Activated T-helper 17 cell treated with anti-CD3 and anti-CD28 coated beads, Interleukin-2, amount 50 U/mL, for 72 hours (primary cell): Measurements from ENCODE around the gene ELMO1. TPM values are rescaled to one million over a fixed set of nuclear protein-coding genes. Genes with fewer than 3 reads are reported as not detected.
A peak's percentile ranks its signal among the peaks of the same experiment; 100 is the strongest.

Source experiments
- ATAC-seq: fragments of 150-1000 bp; cut with Tn5 transposase; replicated peaks from 2 replicates; pipeline ENCODE4 v1.10.0; 2021; ENCODE audit warnings: mild to moderate bottlenecking, moderate library complexity
- H3K27ac Mint-ChIP-seq: one replicate; pipeline ENCODE4 v1.8.0; 2022; ENCODE audit warnings: mixed read lengths
- H3K27me3 Mint-ChIP-seq: one replicate; pipeline ENCODE4 v1.8.0; 2022; ENCODE audit warnings: mixed read lengths
- H3K36me3 Mint-ChIP-seq: one replicate; pipeline ENCODE4 v1.8.0; 2022; ENCODE audit warnings: low read depth, mild to moderate bottlenecking, mixed read lengths
- H3K4me1 Mint-ChIP-seq: one replicate; pipeline ENCODE4 v1.8.0; 2022; ENCODE audit warnings: mixed read lengths
- H3K4me3 Mint-ChIP-seq: one replicate; pipeline ENCODE4 v1.8.0; 2022; ENCODE audit warnings: mild to moderate bottlenecking, mixed read lengths
- H3K9me3 Mint-ChIP-seq: one replicate; pipeline ENCODE4 v1.8.0; 2022; ENCODE audit warnings: mixed read lengths
- total RNA-seq, 2 donors: library from RNA; stranded (reverse); gene quantifications; one replicate each; pipeline ENCODE4 v1.2.3, GENCODE V29; 2022

ELMO1 gene
- total RNA-seq, 2 donors from 2014 or later = 77.4 to 106 TPM

DNA sequence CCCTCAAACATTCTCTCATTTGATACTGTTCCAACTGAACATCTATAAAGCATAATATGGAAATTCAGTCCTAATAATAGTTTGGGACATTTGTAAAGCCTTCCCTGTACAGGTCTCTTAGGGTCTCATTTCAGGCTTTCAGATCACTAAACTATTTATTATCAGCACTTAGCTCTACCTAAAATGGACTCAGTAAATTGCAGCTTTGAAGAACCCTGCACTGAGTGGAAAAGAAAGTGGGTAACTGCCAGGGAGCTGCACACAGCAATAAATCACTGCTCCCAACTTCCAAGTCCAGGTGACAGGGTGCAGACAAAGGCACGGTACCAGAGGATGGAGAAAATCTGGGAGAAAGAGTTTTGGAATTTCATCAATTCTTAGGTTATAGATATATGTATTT, 559.5 kb downstream of the ELMO1 start:
- no peaks in the 10 kb centered on the region for H3K9me3 Mint-ChIP-seq
- H3K27me3 Mint-ChIP-seq = no peaks in the 10 kb centered on the region
- no peak for ATAC-seq
- no peak overlapping the region for H3K27ac Mint-ChIP-seq
- peaks cover 14% of the 10 kb centered on the region for H3K4me1 Mint-ChIP-seq
- no peak overlapping the region for H3K4me3 Mint-ChIP-seq
- H3K36me3 Mint-ChIP-seq = peaks cover 93% of the 10 kb centered on the region

DNA sequence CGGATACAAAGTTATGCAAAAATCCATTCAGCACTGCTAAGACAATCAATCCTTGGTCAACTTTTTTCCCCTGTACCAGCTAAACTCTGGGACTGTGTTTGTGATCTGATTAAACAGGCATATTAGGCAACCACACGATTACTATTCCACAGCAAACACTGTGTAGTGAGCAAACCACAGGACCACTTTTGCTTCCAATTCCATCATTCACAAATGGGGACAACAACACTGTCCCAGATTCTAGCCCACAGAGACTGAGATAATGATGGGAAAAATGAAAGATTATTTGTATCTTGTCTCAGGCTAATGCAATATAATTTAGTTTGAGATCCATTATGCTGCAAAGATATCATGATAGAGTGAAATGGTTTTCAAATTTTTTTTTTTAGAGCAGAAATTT, 560.7 kb downstream of the ELMO1 start:
- H3K27me3 Mint-ChIP-seq = no peaks in the 10 kb centered on the region
- no peaks in the 10 kb centered on the region for H3K9me3 Mint-ChIP-seq
- ATAC-seq = no peak
- H3K4me3 Mint-ChIP-seq = no peak overlapping the region
- H3K4me1 Mint-ChIP-seq = peaks cover 10% of the 10 kb centered on the region
- peaks cover 93% of the 10 kb centered on the region for H3K36me3 Mint-ChIP-seq
- no peak overlapping the region for H3K27ac Mint-ChIP-seq

DNA sequence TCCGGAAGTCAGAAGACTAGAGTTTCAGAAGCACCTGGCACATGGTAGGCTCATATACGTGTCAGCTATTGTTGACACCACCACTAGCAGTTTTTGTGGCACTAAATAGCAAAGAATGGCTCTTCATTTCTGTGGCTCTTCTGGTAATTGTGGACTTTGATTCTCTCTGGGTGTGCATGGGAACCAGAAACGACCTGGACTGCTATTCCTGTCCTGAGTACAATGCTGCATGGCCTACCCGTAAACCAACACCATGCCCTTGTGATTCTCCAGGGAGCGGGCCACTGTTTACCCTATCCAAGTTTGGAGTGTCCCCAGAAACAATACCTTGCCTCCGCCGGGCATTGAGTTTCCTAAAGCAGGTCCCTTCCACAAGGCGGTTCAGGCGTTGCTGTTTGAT, 561.4 kb downstream of the ELMO1 start:
- peaks cover 92% of the 10 kb centered on the region for H3K36me3 Mint-ChIP-seq
- H3K4me1 Mint-ChIP-seq = peaks cover 10% of the 10 kb centered on the region
- no peak overlapping the region for H3K4me3 Mint-ChIP-seq
- no peak overlapping the region for H3K27ac Mint-ChIP-seq
- no peak for ATAC-seq
- no peaks in the 10 kb centered on the region for H3K9me3 Mint-ChIP-seq
- H3K27me3 Mint-ChIP-seq = no peaks in the 10 kb centered on the region

DNA sequence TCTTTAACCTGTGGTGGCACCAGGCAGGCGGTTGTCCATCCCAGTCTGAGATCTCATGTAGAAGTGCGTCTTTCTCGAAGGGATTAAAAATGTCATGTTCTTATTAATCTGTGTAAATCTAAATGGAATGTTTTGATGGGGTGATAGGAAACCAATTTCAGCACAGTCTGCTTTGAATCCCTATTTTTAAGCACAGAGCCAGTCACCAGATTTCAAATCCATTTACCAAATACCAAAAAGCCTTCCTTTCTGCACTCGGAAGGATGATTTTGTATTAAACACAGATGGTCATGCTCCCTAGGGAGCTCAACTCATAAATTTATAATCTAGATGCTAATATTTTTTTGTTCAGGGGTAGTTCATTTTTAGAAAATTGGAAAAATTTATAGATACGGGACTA, 563.8 kb downstream of the ELMO1 start:
- Mint-ChIP-seq H3K4me3 (no peak overlapping the region), H3K27me3 (no peaks in the 10 kb centered on the region), H3K27ac (no peak overlapping the region), H3K4me1 (peaks cover 8% of the 10 kb centered on the region), H3K9me3 (no peaks in the 10 kb centered on the region), H3K36me3 (peaks cover 97% of the 10 kb centered on the region)
- no peak for ATAC-seq

DNA sequence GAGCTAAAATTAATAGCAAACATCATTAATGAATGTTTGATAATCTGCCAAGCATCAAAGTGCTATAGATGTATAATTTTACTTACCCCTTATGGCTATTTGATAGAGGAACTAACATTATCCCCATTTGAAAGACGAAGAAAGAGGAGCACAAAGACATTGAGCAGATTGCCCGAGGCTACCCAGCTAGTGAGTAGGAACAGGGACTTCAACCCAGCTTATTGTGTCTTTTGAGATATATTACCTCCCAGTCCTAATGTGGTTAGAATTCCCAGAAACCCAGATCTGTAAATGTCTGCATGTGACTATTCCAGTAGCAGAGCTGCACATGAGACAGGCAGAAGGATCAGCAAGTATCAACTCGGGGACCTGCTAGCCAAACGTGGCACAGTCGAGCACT, 564.3 kb downstream of the ELMO1 start:
- ATAC-seq = no peak
- H3K9me3 Mint-ChIP-seq = no peaks in the 10 kb centered on the region
- peaks cover 8% of the 10 kb centered on the region for H3K4me1 Mint-ChIP-seq
- no peak overlapping the region for H3K27ac Mint-ChIP-seq
- H3K27me3 Mint-ChIP-seq = no peaks in the 10 kb centered on the region
- H3K36me3 Mint-ChIP-seq = peaks cover 97% of the 10 kb centered on the region
- no peak overlapping the region for H3K4me3 Mint-ChIP-seq

DNA sequence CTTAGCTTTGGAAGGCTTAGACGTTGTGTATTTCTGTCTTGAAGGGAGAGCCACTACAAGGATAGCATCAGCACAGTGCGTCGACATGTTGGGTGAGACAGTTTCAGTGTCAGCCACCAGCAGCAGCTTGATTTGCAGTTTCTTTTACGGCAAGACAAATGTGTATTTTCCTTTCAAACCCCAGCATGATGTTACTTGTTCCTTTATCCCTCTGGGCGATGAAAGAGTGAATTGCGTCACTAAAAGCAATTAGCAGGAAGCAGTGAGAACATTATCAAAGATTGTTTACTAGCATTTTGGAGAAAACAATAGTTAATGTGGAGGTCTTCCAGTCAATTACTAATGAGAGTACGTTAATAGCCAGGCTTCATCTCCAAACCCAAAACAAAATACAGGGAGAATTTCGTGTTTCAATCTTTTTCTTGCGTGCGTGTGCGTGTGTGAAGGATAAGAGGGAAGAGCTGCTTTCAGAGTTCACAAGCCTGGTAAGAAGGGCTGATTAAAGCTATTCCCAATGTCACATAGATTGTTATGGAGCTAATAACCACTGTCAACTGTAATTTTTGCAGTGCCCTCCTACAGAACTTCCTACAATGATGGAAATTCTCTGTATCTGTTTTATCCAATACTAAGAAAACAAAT, 567.3 kb downstream of the ELMO1 start:
- no peaks in the 10 kb centered on the region for H3K27me3 Mint-ChIP-seq
- no peak overlapping the region for H3K27ac Mint-ChIP-seq

DNA sequence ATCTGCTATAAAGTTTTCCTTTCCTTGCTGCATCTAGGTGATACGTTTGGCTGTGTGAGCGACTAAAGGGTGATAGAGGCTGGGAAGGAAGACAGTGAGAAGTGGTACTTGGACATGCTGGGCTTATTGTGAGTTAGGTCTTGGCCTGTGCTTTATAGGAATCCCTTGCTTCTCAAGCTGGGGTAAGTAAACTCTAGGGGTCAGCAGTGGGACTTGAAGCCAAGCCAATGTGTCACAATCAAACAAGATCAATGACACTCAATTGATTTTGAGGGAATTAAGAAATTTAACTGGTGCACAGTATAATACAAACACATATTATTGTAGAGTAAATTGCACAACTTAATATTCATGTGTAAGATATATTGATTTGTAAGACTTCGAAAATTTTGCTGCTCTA, 568.6 kb downstream of the ELMO1 start:
- peaks cover 8% of the 10 kb centered on the region for H3K4me1 Mint-ChIP-seq
- H3K27ac Mint-ChIP-seq = no peak overlapping the region
- ATAC-seq = no peak
- H3K27me3 Mint-ChIP-seq = no peaks in the 10 kb centered on the region
- no peak overlapping the region for H3K4me3 Mint-ChIP-seq
- H3K36me3 Mint-ChIP-seq = peaks cover 93% of the 10 kb centered on the region
- no peaks in the 10 kb centered on the region for H3K9me3 Mint-ChIP-seq

More for the DNA sequence above, 567.3 kb downstream of the ELMO1 start:
- H3K4me1 Mint-ChIP-seq = peaks cover 8% of the 10 kb centered on the region
- peaks cover 96% of the 10 kb centered on the region for H3K36me3 Mint-ChIP-seq
- no peak overlapping the region for H3K4me3 Mint-ChIP-seq
- ATAC-seq = no peak
- no peaks in the 10 kb centered on the region for H3K9me3 Mint-ChIP-seq

DNA sequence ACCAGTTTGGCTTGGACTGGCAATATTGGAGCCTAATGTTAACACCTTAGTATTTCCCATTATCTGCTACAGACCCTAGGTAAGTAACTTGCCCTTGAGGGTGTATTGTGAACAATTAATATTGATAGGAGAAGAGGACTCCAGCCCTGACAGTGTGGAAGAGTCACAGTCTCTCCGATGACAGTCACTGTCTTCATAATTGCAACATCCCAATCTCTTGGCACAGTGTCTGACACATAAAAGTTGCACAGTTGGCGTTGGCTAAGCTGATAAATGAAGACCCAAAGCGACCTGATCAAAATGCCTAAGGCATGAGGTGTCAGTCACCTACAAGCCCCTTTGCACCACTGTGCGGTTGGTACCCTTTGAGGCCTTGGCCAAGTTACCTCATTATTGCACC, 569.6 kb downstream of the ELMO1 start:
- no peak overlapping the region for H3K27ac Mint-ChIP-seq
- H3K4me3 Mint-ChIP-seq = no peak overlapping the region
- no peaks in the 10 kb centered on the region for H3K27me3 Mint-ChIP-seq
- H3K9me3 Mint-ChIP-seq = no peaks in the 10 kb centered on the region
- ATAC-seq = no peak
- H3K36me3 Mint-ChIP-seq = peaks cover 93% of the 10 kb centered on the region
- peaks cover 8% of the 10 kb centered on the region for H3K4me1 Mint-ChIP-seq

DNA sequence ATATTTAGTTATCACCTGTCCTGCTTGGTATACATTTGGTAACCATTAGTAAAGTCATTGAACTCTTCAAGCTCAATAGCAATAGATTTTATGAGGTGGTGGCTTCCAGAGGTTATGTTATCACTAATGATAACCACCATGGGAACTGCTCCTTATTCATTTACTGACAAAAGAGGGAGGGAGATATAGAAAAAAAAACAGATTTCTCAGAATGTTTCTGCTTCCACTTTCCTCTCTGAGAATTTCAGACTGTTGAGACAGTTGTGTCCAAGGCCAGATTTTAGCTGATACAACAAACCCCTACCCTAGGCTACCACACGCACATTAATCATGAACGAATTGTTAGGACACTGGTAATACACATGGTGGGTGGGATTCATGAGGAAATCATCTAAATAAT, 570.4 kb downstream of the ELMO1 start:
- H3K4me1 Mint-ChIP-seq = peaks cover 4% of the 10 kb centered on the region
- no peak overlapping the region for H3K4me3 Mint-ChIP-seq
- peaks cover 93% of the 10 kb centered on the region for H3K36me3 Mint-ChIP-seq
- no peak for ATAC-seq
- H3K9me3 Mint-ChIP-seq = no peaks in the 10 kb centered on the region
- H3K27me3 Mint-ChIP-seq = no peaks in the 10 kb centered on the region
- H3K27ac Mint-ChIP-seq = no peak overlapping the region

DNA sequence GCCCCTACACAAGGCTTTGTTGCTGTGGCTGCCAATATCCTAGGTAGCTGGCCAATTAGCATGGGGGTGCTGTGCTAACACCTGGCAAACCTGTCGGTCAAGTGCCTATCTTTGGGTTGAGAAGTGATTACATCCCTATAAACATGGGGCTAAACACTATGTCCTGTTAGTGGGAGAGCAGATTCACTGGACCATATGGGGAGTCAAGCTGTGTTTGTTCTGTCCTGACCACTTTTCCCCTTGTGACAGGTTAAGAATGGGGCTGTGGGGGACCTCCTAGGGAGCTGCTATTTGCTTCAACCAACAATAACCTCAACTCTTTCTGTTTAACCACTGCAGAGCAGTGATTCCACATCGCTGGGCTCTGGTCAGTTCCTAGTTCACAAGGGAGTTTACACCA, 572.9 kb downstream of the ELMO1 start:
- Mint-ChIP-seq H3K36me3 (peaks cover 96% of the 10 kb centered on the region), H3K4me1 (peaks cover under 1% of the 10 kb centered on the region), H3K9me3 (no peaks in the 10 kb centered on the region), H3K4me3 (no peak overlapping the region), H3K27me3 (no peaks in the 10 kb centered on the region), H3K27ac (no peak overlapping the region)
- no peak for ATAC-seq

DNA sequence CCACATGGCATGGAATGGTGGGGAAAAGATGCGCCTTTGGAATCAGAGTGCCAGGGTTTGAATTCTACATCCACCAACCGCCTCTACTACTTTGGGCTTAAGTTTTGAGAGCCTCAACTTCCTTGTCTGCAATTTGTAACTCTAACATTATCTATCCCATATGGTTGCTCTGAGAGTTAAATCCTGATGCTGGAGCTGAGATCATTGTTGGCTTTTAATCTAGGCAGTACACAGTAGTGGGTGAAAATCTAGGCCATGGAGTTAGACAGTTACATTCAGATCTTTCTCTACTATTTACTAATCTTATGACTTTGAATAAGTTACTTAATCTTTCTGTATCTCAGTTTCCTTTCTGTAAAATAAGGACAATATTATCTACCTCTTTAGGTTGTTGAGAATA, 574.6 kb downstream of the ELMO1 start:
- Mint-ChIP-seq H3K4me3 (no peak overlapping the region), H3K27ac (peak overlapping the region; percentile 61), H3K36me3 (peaks cover 96% of the 10 kb centered on the region), H3K27me3 (no peaks in the 10 kb centered on the region), H3K9me3 (no peaks in the 10 kb centered on the region), H3K4me1 (peaks cover 8% of the 10 kb centered on the region)
- ATAC-seq = no peak

DNA sequence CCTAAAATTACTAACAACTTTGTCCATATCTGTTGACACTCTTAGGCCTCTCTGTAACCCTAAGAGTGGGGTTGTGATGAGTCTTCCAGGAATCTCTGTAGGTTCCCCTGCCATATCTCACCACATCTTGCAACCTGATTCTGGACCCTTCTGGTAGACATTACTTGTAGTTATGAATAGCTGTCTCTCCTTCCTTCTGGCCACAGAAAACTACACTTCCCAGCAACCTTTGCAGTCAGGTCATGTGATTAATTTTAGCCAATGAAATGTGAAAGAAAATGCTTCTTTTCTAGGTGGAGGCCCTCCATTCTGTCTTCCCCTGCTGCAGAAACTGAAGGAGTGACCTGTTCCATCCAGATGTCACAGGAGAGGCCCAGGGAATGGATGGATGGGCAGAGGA, 576.8 kb downstream of the ELMO1 start:
- Mint-ChIP-seq H3K36me3 (peaks cover 96% of the 10 kb centered on the region), H3K27ac (peak overlapping the region; percentile 77), H3K27me3 (no peaks in the 10 kb centered on the region), H3K4me3 (peak overlapping the region; percentile 9), H3K9me3 (no peaks in the 10 kb centered on the region), H3K4me1 (peaks cover 12% of the 10 kb centered on the region)
- peak; percentile 57 for ATAC-seq

DNA sequence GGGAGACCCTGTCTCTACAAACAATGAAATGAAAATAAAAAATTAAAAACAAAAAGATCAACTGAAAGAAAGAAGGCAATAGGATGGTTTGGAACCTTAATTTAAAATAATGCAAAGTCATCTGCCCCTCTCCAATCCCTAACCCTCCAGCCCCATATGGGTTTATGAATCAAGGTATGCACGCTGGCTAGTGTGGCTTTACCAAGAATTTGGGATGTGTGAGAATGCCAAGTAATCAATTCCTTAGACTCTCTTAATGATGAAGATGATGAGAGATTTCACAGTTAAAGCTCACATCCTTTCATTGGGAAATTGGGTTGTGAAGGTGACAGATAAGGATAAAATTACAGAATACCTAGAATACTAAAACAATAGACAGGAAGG, 577.3 kb downstream of the ELMO1 start:
- H3K9me3 Mint-ChIP-seq = no peaks in the 10 kb centered on the region
- H3K4me1 Mint-ChIP-seq = peaks cover 12% of the 10 kb centered on the region
- H3K4me3 Mint-ChIP-seq = no peak overlapping the region
- H3K36me3 Mint-ChIP-seq = peaks cover 96% of the 10 kb centered on the region
- no peak for ATAC-seq
- peak overlapping the region; percentile 77 for H3K27ac Mint-ChIP-seq
- no peaks in the 10 kb centered on the region for H3K27me3 Mint-ChIP-seq

DNA sequence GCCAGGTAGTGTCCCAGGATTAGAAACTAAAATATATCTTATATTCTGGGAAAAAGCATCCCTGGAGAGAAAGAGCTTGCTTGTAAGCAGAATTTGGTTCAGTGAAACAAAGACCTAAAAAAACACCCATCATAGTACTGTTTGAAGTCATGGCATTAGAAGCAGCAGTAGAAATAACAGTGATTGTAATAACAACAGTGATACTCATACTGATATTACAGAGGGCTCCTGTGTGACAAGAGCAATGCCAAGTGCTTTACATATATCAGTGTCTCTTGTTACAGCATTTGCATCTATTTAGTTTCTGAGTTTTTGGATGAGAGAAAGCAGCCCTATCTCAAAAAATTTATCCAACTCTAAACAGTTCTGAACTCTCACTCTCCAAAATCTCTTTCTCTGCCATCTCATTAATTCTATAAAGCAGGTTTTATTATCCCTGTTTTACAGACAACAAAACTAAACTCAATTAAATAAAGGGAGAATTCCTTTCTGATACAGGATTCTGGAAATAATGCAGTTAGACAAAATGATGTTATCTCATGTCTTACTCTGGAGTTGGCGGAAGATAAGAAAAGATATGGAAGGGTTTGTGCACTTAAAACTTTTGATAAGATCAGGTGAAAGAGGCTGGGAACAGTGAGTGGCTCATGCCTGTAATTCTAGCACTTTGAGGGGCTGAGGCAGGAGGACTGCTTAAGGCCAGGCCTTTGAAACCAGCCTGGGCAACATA, 577.9 kb downstream of the ELMO1 start:
- Mint-ChIP-seq H3K4me3 (no peak overlapping the region), H3K36me3 (peaks cover 98% of the 10 kb centered on the region), H3K27me3 (no peaks in the 10 kb centered on the region), H3K4me1 (peaks cover 12% of the 10 kb centered on the region), H3K27ac (peak overlapping the region; percentile 77), H3K9me3 (no peaks in the 10 kb centered on the region)
- ATAC-seq = no peak

DNA sequence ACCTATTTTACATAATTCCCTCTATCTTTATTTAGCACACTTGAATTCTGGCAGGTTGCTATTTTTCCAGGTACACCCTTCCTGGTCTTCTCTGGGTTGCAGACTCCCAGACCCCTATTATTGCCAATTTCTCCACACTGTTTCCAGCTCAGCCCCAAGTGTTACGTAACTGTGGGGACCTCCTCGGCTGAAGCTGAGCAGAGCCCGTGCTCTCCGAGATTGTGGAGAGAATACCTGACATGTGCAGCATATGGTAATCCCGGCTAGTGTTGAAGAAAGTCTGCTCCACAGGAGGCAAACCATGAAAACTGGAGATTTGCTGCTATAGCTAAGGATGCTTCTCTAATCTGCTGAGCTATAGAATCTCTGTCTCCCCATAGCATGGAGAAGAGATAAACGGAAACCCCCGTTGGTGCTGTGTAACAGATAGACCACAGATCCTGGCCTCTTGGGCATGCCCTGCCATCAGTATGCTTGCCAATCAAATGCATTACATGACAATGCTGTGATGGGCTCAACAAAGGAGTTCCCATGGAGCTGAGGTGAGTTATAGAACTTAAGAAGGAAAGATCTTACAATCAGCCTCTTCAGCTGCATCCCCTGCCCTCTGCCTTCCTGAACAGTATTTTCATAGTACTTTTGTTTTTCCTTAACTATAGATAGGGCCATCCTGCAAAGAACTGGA, 579.8 kb downstream of the ELMO1 start:
- peaks cover 98% of the 10 kb centered on the region for H3K36me3 Mint-ChIP-seq
- H3K4me1 Mint-ChIP-seq = peaks cover 23% of the 10 kb centered on the region
- H3K9me3 Mint-ChIP-seq = no peaks in the 10 kb centered on the region
- no peak for ATAC-seq
- H3K27ac Mint-ChIP-seq = no peak overlapping the region
- H3K27me3 Mint-ChIP-seq = no peaks in the 10 kb centered on the region
- no peak overlapping the region for H3K4me3 Mint-ChIP-seq
